HepG2 (cell line): Measurements from ENCODE around the gene C1RL. TPM values are rescaled to one million over a fixed set of nuclear protein-coding genes. Genes with fewer than 3 reads are reported as not detected.

ENCODE experiments used
- ATAC-seq: fragments of 200-7000 bp; cut with Tn5 transposase; 3 replicates; pipeline ENCODE4 v1.9.1; 2020; ENCODE audit warnings: mild to moderate bottlenecking, moderate library complexity
- BruUV-seq: library from RNA; stranded (reverse); fragments of 400-500 nt; replicated peaks from 2 replicates; lab custom pipeline; 2021; lab: Mats Ljungman, UMichigan
- CTCF ChIA-PET: fragments of 300-600 bp; formaldehyde crosslinking; extraction: SDS; loops from one replicate; lab custom pipeline; 2021; ENCODE audit warnings: low total read pairs, inconsistent platforms, low intra/inter-chr PET ratio; lab: Yijun Ruan, JAX
- POLR2A ChIA-PET: fragments of 350-600 bp; sonication (Branson Sonifier 250); formaldehyde crosslinking; loops from one replicate; lab custom pipeline; 2020; ENCODE audit warnings: antibody characterized with exemption, inconsistent platforms; lab: Yijun Ruan, JAX
- DNase-seq: peaks from one replicate; pipeline ENCODE4 v3.0.0-alpha.2; 2015; ENCODE audit warnings: low spot score
- FAIRE-seq: peaks from 3 replicates; lab custom pipeline; 2011; peaks lifted over from hg19 to GRCh38; lab: Jason Lieb, UNC
- H2AFZ ChIP-seq: one replicate; pipeline ENCODE4 v1.6.1; 2011; ENCODE audit warnings: low read length, inconsistent platforms
- H3K27ac ChIP-seq: fragments of 300-600 bp; 3 replicates; pipeline ENCODE4 v1.8.0; 2011; ENCODE audit warnings: mixed run types, mild to moderate bottlenecking, mixed read lengths, low read length, inconsistent platforms; ENCODE audit not compliant: insufficient read depth; ENCODE audit errors: extremely low read length
- H3K27me3 ChIP-seq, 2 experiments: fragments of 200-600 bp in 1 of 2; 2 replicates in 1 of 2; 3 replicates in 1 of 2; pipeline versions ENCODE4 v1.6.0 to v1.8.0; 2011; ENCODE audit warnings: low read length in 2 of 2, mild to moderate bottlenecking in 2 of 2, moderate library complexity in 2 of 2, inconsistent platforms in 1 of 2; ENCODE audit not compliant: insufficient read depth in 2 of 2, control insufficient read depth in 1 of 2
- H3K36me3 ChIP-seq, 2 experiments: fragments of 200-600 bp in 1 of 2; replicated peaks in 1 of 2; 2 replicates in 1 of 2; 3 replicates in 1 of 2; pipeline versions ENCODE4 v1.5.1 to v1.8.0; 2011; ENCODE audit warnings: low read length in 2 of 2, inconsistent platforms in 1 of 2; ENCODE audit not compliant: insufficient read depth in 2 of 2, control insufficient read depth in 1 of 2
- H3K4me1 ChIP-seq: 2 replicates; pipeline ENCODE4 v1.5.1; 2012; ENCODE audit warnings: low read length, inconsistent platforms; ENCODE audit not compliant: insufficient read depth
- H3K4me2 ChIP-seq: 2 replicates; pipeline ENCODE4 v1.6.0; 2011; ENCODE audit warnings: low read depth, low read length, inconsistent platforms
- H3K4me3 ChIP-seq, 3 experiments: fragments of 200-600 bp in 1 of 3; sonication (generic), shearing (Covaris generic) in 1 of 3; replicated peaks in 1 of 3; 2 replicates each; pipeline ENCODE4 v1.5.1; 2011 to 2016; ENCODE audit warnings: low read length in 3 of 3, inconsistent platforms in 2 of 3, low read depth in 2 of 3, mild to moderate bottlenecking in 2 of 3, control low read depth in 1 of 3, mixed read lengths in 1 of 3; ENCODE audit not compliant: insufficient read depth in 1 of 3
- H3K79me2 ChIP-seq: one replicate; pipeline ENCODE4 v1.6.1; 2011; ENCODE audit warnings: low read length, inconsistent platforms; ENCODE audit not compliant: insufficient read depth
- H3K9ac ChIP-seq: 2 replicates; pipeline ENCODE4 v1.6.0; 2011; ENCODE audit warnings: mild to moderate bottlenecking, low read depth, low read length, inconsistent platforms; ENCODE audit not compliant: insufficient read depth
- H3K9me3 ChIP-seq: 2 replicates; pipeline ENCODE4 v1.5.1; 2012; ENCODE audit warnings: mild to moderate bottlenecking, low read length
- H4K20me1 ChIP-seq: 2 replicates; pipeline ENCODE4 v1.6.0; 2011; ENCODE audit warnings: inconsistent platforms, mild to moderate bottlenecking, low read length, moderate library complexity; ENCODE audit not compliant: insufficient read depth
- ASH2L ChIP-seq: fragments of 300-600, 200-600 bp; sonication (generic); IDR thresholded peaks from 2 replicates; pipeline ENCODE4 v1.7.0; 2017; ENCODE audit warnings: low read depth, mild to moderate bottlenecking, moderate library complexity, mixed read lengths, low read length; ENCODE audit not compliant: insufficient read length
- ETS1 ChIP-seq: sonication (generic); formaldehyde crosslinking; IDR thresholded peaks from 2 replicates; pipeline ENCODE4 v1.4.0; 2020; ENCODE audit warnings: missing genetic modification reagents
- ETV5 ChIP-seq: IDR thresholded peaks from 2 replicates; pipeline ENCODE4 v1.6.1; 2018; ENCODE audit warnings: missing biosample characterization, missing genetic modification reagents, inconsistent platforms, borderline replicate concordance
- FIP1L1 ChIP-seq: fragments of 200-400 bp; formaldehyde crosslinking; IDR thresholded peaks from 2 replicates; pipeline ENCODE4 v1.6.1; 2018; ENCODE audit warnings: low read depth, mild to moderate bottlenecking, low read length, moderate library complexity, borderline replicate concordance; ENCODE audit not compliant: insufficient read depth
- JUN ChIP-seq: sonication (generic); formaldehyde crosslinking; IDR thresholded peaks from 2 replicates; pipeline ENCODE4 v1.4.0; 2020; ENCODE audit warnings: mild to moderate bottlenecking, missing genetic modification reagents
- SMARCE1 ChIP-seq: fragments of 450-650 bp; IDR thresholded peaks from 2 replicates; pipeline ENCODE4 v1.6.1; 2017; ENCODE audit warnings: borderline replicate concordance
- ZEB1 ChIP-seq: IDR thresholded peaks from 2 replicates; pipeline ENCODE4 v1.6.1; 2012; ENCODE audit warnings: mild to moderate bottlenecking, low read depth, inconsistent platforms; ENCODE audit not compliant: insufficient replicate concordance
- ZNF24 ChIP-seq: fragments of 450-650 bp; IDR thresholded peaks from 2 replicates; pipeline ENCODE4 v1.6.1; 2017; ENCODE audit warnings: antibody characterized with exemption, mild to moderate bottlenecking
- ZNF263 ChIP-seq: sonication (generic); formaldehyde crosslinking; IDR thresholded peaks from 2 replicates; pipeline ENCODE4 v1.4.0; 2020; ENCODE audit warnings: missing genetic modification reagents
- ZNF547 ChIP-seq: sonication (generic); formaldehyde crosslinking; IDR thresholded peaks from 2 replicates; pipeline ENCODE4 v1.5.1; 2020; ENCODE audit warnings: mild to moderate bottlenecking, missing genetic modification reagents
- ZNF652 ChIP-seq: IDR thresholded peaks from 2 replicates; pipeline ENCODE4 v1.6.1; 2016; ENCODE audit warnings: low read depth, borderline replicate concordance
- WGBS: methylation state at CpG from one replicate; pipeline ENCODE4 v1.1.6; 2017; ENCODE audit warnings: low lambda C conversion rate; 5-methylcytosine and 5-hydroxymethylcytosine counted together
- in situ Hi-C: cut with HindIII; loops from 2 replicates; pipeline ENCODE4 v1.10.0; 2017; ENCODE audit warnings: low pct_unique_long_range_greater_than_20kb; ENCODE audit not compliant: extremely low pct_ligation_motif_present
- intact Hi-C: fragments of 100-400 bp; cut with micrococcal nuclease; formaldehyde crosslinking; loops from one replicate; pipeline ENCODE4 v1.10.0; 2022; ENCODE audit not compliant: unreplicated experiment
- polyA plus RNA-seq, 8 experiments: library from polyadenylated mRNA; depleted of rRNA in 3 of 8; stranded (reverse) in 7 of 8; unstranded in 1 of 8; fragments of >200 nt; fragmentation: Illumina TruSeq in 4 of 8; extraction: Trizol in 4 of 8; gene quantifications; 2 replicates each; pipeline versions ENCODE4 v1.2.1 to v1.2.3, GENCODE V29; 2011 to 2016; ENCODE audit warnings: low read depth in 4 of 8, missing spikeins in 1 of 8, mixed read lengths in 1 of 8; ENCODE audit not compliant: insufficient read depth in 1 of 8
- total RNA-seq, 5 experiments: library from RNA; depleted of rRNA; stranded (reverse); fragments of >200 nt; fragmentation: Illumina TruSeq; extraction: Trizol; gene quantifications; 2 replicates each; pipeline ENCODE4 v1.2.3, GENCODE V29; 2016; ENCODE audit warnings: low read depth in 1 of 5
- TF ChIP-seq, protein P1 (sequence below), 2 experiments: IDR thresholded peaks; 2 replicates each; pipeline ENCODE4 v1.6.1; 2011 to 2012; ENCODE audit warnings: low read length in 2 of 2, borderline replicate concordance in 1 of 2, low read depth in 1 of 2, mild to moderate bottlenecking in 1 of 2, moderate library complexity in 1 of 2
- TF ChIP-seq, protein P2 (sequence below): sonication (generic); formaldehyde crosslinking; conservative IDR thresholded peaks from 2 replicates; pipeline ENCODE4 v1.8.0; 2022; ENCODE audit warnings: mild to moderate bottlenecking, moderate library complexity, missing genetic modification reagents

C1RL gene
- total and polyA plus RNA-seq, 2 of the 13 experiments (the other 11 are each of a cell fraction or from before 2014, with no cell fraction given) = 28.9 to 53.1 TPM

DNA sequence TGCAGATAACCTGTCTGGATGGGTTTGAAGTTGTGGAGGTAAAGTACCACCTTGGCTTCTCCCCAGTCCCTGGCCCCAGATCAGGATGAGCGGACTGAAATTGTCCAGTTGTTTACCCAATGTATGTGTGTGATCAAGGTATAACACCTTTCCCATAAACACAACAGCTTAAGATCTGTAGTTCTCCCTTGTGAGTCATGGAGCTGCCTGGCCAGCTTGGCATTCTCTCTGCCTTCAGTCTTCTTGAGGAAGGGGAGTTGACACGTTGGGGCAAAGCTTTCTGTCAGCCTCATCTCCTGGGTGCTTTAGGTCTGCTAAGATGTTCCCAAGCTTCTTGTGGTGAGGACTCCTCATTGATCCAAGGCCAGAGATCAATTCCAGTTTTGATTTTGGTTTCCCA lies 42.4 kb downstream of the C1RL start:
- Histone ChIP-seq H4K20me1 (no peaks in the 10 kb centered on the region), H3K4me2 (no peak overlapping the region), H3K27ac (no peak overlapping the region), H3K79me2 (no peaks in the 10 kb centered on the region), H3K4me3 (no peak overlapping the region), H3K9me3 (no peaks in the 10 kb centered on the region), H3K9ac (no peak overlapping the region), H2AFZ (no peak overlapping the region), H3K4me1 (peaks cover 14% of the 10 kb centered on the region), H3K27me3 (no peaks in the 10 kb centered on the region), H3K36me3 (no peaks in the 10 kb centered on the region)
- BruUV-seq = no TSS peak
- in situ Hi-C loops = loop anchor here (10.0 kb wide), 1 partner anchor 48 kb away; no protein-coding TSS in a partner anchor
- POLR2A ChIA-PET = no interaction called here
- ATAC-seq (no peak), DNase-seq (no peak), FAIRE-seq (no peak)
- intact Hi-C loops = no loop called here
- CTCF ChIA-PET = no interaction called here
- WGBS = 100% methylated on average over 2 of the region's 2 CpGs
- TF ChIP-seq ZNF263 = no peak
- no peak for TF ChIP-seq SMARCE1
- TF ChIP-seq ZNF547 (CRISPR knock-in tag) = no peak
- TF ChIP-seq JUN (CRISPR knock-in tag) = no peak
- TF ChIP-seq, protein P1, sequence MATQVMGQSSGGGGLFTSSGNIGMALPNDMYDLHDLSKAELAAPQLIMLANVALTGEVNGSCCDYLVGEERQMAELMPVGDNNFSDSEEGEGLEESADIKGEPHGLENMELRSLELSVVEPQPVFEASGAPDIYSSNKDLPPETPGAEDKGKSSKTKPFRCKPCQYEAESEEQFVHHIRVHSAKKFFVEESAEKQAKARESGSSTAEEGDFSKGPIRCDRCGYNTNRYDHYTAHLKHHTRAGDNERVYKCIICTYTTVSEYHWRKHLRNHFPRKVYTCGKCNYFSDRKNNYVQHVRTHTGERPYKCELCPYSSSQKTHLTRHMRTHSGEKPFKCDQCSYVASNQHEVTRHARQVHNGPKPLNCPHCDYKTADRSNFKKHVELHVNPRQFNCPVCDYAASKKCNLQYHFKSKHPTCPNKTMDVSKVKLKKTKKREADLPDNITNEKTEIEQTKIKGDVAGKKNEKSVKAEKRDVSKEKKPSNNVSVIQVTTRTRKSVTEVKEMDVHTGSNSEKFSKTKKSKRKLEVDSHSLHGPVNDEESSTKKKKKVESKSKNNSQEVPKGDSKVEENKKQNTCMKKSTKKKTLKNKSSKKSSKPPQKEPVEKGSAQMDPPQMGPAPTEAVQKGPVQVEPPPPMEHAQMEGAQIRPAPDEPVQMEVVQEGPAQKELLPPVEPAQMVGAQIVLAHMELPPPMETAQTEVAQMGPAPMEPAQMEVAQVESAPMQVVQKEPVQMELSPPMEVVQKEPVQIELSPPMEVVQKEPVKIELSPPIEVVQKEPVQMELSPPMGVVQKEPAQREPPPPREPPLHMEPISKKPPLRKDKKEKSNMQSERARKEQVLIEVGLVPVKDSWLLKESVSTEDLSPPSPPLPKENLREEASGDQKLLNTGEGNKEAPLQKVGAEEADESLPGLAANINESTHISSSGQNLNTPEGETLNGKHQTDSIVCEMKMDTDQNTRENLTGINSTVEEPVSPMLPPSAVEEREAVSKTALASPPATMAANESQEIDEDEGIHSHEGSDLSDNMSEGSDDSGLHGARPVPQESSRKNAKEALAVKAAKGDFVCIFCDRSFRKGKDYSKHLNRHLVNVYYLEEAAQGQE (IDR thresholded peaks at IDR 0.05; ENCODE audit: borderline replicate concordance in 1 of 2, low read depth in 1 of 2, low read length in 2 of 2) = no peak
- TF ChIP-seq, protein P2, sequence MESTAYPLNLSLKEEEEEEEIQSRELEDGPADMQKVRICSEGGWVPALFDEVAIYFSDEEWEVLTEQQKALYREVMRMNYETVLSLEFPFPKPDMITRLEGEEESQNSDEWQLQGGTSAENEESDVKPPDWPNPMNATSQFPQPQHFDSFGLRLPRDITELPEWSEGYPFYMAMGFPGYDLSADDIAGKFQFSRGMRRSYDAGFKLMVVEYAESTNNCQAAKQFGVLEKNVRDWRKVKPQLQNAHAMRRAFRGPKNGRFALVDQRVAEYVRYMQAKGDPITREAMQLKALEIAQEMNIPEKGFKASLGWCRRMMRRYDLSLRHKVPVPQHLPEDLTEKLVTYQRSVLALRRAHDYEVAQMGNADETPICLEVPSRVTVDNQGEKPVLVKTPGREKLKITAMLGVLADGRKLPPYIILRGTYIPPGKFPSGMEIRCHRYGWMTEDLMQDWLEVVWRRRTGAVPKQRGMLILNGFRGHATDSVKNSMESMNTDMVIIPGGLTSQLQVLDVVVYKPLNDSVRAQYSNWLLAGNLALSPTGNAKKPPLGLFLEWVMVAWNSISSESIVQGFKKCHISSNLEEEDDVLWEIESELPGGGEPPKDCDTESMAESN (CRISPR knock-in tag) = no peak
- TF ChIP-seq FIP1L1 = no peak
- no peak for TF ChIP-seq ZNF24
- no peak for TF ChIP-seq ASH2L
- no peak for TF ChIP-seq ETV5 (CRISPR knock-in tag)
- no peak for TF ChIP-seq ZEB1
- TF ChIP-seq ZNF652 (CRISPR knock-in tag) = no peak
- TF ChIP-seq ETS1 = no peak
